Hepatic stellate cell (primary cell): Measurements from ENCODE around the gene ANKH.

ENCODE experiments used
- DNase-seq: peaks from one replicate; pipeline ENCODE4 v3.0.0; 2011; ENCODE audit warnings: low spot score

Gene ANKH

GRCh38 chr5:14759744-14760547 lies 111.6 kb downstream of the ANKH start:
- DNase-seq = no peak

GRCh38 chr5:14757850-14758249 lies 113.7 kb downstream of the ANKH start:
- no peak for DNase-seq

GRCh38 chr5:14756478-14756877 lies 115.1 kb downstream of the ANKH start:
- no peak for DNase-seq

GRCh38 chr5:14753947-14754346 lies 117.6 kb downstream of the ANKH start:
- no peak for DNase-seq

- DNase-seq = no peak
These were observed 118.3 kb downstream of the ANKH start for GRCh38 chr5:14753292-14753691.

- DNase-seq = no peak
These were observed 119.0 kb downstream of the ANKH start for GRCh38 chr5:14752497-14753071.

- no peak for DNase-seq
These were observed 120.9 kb downstream of the ANKH start for GRCh38 chr5:14750712-14751111.

GRCh38 chr5:14749579-14750101 lies 121.9 kb downstream of the ANKH start:
- DNase-seq = no peak

GRCh38 chr5:14748180-14748900 lies 123.2 kb downstream of the ANKH start:
- no peak for DNase-seq

GRCh38 chr5:14745753-14746152 lies 125.8 kb downstream of the ANKH start:
- DNase-seq = no peak

GRCh38 chr5:14745188-14745563 lies 126.4 kb downstream of the ANKH start:
- no peak for DNase-seq

GRCh38 chr5:14744296-14745187 lies 127.0 kb downstream of the ANKH start:
- no peak for DNase-seq

GRCh38 chr5:14743601-14744295 lies 127.8 kb downstream of the ANKH start:
- peak; percentile 78 for DNase-seq

- no peak for DNase-seq
These were observed 129.1 kb downstream of the ANKH start for GRCh38 chr5:14742498-14742897.

GRCh38 chr5:14741801-14742440 lies 129.7 kb downstream of the ANKH start:
- DNase-seq = no peak

GRCh38 chr5:14741131-14741530 lies 130.4 kb downstream of the ANKH start:
- DNase-seq = no peak

GRCh38 chr5:14739981-14740380 lies 131.6 kb downstream of the ANKH start:
- no peak for DNase-seq

- peak; percentile 64 for DNase-seq
These were observed 132.0 kb downstream of the ANKH start for GRCh38 chr5:14739538-14739937.

- DNase-seq = no peak
These were observed 133.5 kb downstream of the ANKH start for GRCh38 chr5:14738050-14738449.

GRCh38 chr5:14737291-14737690 lies 134.3 kb downstream of the ANKH start:
- DNase-seq = no peak

- DNase-seq = no peak
These were observed 135.6 kb downstream of the ANKH start for GRCh38 chr5:14735944-14736343.
